Spinal cord (tissue), 10 donors: ENCODE data around the gene AK1. TPM values are rescaled to one million over a fixed set of nuclear protein-coding genes. Genes with fewer than 3 reads are reported as not detected.
"Not testable (repeated sequence)": the region's sequence is repeated elsewhere in the genome, so short reads cannot be mapped to it uniquely, and the experiment has no call there.

Experiments used
- DNase-seq, 6 donors: peaks; one replicate each; pipeline versions ENCODE4 v3.0.0 to v3.0.0-alpha.2; 2013 to 2015; ENCODE audit warnings: low spot score in 6 of 6, low read depth in 4 of 6
- H3K27ac ChIP-seq: one replicate; pipeline ENCODE4 v1.5.1; 2013; ENCODE audit warnings: low read depth, low read length, control low read depth
- H3K27me3 ChIP-seq: one replicate; pipeline ENCODE4 v1.6.1; 2013; ENCODE audit warnings: low read length; ENCODE audit not compliant: control insufficient read depth, insufficient read depth
- H3K36me3 ChIP-seq: one replicate; pipeline ENCODE4 v1.6.1; 2013; ENCODE audit warnings: low read length; ENCODE audit not compliant: control insufficient read depth, insufficient read depth
- H3K4me1 ChIP-seq: one replicate; pipeline ENCODE4 v1.6.1; 2013; ENCODE audit warnings: low read length; ENCODE audit not compliant: control insufficient read depth, insufficient read depth
- H3K4me3 ChIP-seq: one replicate; pipeline ENCODE4 v1.5.1; 2013; ENCODE audit warnings: low read depth, low read length, control low read depth
- H3K9me3 ChIP-seq: one replicate; pipeline ENCODE4 v1.6.1; 2013; ENCODE audit warnings: low read length; ENCODE audit not compliant: control insufficient read depth, insufficient read depth
- WGBS: methylation state at CpG from one replicate; pipeline ENCODE4 v1.1.5; 2013; ENCODE audit warnings: missing lambda C conversion rate; ENCODE audit not compliant: insufficient coverage; 5-methylcytosine and 5-hydroxymethylcytosine counted together
- polyA plus RNA-seq, 2 donors: library from polyadenylated mRNA; unstranded; fragments of 120-200 nt; gene quantifications; one replicate each; pipeline ENCODE4 v1.2.1, GENCODE V29; 2013; ENCODE audit not compliant: insufficient read length in 2 of 2
- total RNA-seq, 2 donors: library from RNA; depleted of rRNA in 1 of 2; stranded (reverse); fragments of 120-200 nt in 1 of 2; fragments of >200 nt in 1 of 2; gene quantifications; one replicate each; pipeline versions ENCODE4 v1.2.3 to v1.2.4, GENCODE V29; 2013 to 2014
- donor health status: healthy.

AK1 gene
- total and polyA plus RNA-seq, 4 donors, result 48.0 to 297 (median 255) TPM

DNA sequence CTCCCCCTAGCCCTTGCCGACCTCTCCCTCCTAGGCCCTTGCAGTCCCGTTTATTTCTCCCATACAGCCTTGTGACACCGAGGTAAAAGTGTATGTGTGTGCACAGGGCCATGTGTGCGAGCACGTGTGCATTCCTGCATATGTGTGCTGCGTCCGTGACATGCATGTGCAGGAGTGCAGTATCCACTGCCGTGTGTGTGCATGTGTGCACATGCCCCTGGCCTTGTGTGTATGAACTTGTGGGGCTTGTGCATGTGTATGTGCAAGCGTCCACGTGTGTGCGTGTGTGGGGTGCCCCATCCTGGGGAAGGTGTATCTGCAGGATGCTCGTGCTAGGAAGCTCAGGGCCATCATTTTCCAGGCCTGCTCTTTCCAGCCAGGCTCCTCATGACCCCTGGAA, 6.6 kb downstream of the AK1 start:
- H3K36me3 ChIP-seq, result peaks cover 97% of the 10 kb centered on the region
- H3K27me3 ChIP-seq, result no peaks in the 10 kb centered on the region
- 93% methylated on average over 11 of the region's 12 CpGs for WGBS
- H3K4me1 ChIP-seq, result peaks cover 67% of the 10 kb centered on the region
- H3K27ac ChIP-seq, result no peak overlapping the region
- H3K4me3 ChIP-seq, result no peak overlapping the region
- DNase-seq, result no peak
- no peaks in the 10 kb centered on the region for H3K9me3 ChIP-seq

DNA sequence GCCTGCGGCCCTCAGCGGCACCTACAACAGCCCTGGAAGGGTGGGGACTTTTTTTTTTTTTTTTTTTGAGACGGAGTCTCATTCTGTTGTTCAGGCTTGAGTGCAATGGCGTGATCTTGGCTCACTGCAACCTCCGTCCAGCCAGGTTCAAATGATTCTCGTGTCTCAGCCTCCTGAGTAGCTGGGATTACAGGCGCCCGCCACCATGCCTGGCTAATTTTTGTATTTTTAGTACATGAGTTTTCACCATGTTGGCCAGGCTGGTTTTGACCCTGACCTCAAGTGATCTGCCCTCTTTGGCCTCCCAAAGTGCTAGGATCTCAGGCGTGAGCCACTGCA, 7.4 kb downstream of the AK1 start:
- H3K4me3 ChIP-seq, H3K9me3 ChIP-seq, H3K27ac ChIP-seq, DNase-seq, H3K27me3 ChIP-seq: not testable (repeated sequence)
- whole genome bisulfite sequencing, result 64% methylated on average over 7 of the region's 9 CpGs
- peaks cover 95% of the 10 kb centered on the region for H3K36me3 ChIP-seq
- H3K4me1 ChIP-seq, result peaks cover 59% of the 10 kb centered on the region

DNA sequence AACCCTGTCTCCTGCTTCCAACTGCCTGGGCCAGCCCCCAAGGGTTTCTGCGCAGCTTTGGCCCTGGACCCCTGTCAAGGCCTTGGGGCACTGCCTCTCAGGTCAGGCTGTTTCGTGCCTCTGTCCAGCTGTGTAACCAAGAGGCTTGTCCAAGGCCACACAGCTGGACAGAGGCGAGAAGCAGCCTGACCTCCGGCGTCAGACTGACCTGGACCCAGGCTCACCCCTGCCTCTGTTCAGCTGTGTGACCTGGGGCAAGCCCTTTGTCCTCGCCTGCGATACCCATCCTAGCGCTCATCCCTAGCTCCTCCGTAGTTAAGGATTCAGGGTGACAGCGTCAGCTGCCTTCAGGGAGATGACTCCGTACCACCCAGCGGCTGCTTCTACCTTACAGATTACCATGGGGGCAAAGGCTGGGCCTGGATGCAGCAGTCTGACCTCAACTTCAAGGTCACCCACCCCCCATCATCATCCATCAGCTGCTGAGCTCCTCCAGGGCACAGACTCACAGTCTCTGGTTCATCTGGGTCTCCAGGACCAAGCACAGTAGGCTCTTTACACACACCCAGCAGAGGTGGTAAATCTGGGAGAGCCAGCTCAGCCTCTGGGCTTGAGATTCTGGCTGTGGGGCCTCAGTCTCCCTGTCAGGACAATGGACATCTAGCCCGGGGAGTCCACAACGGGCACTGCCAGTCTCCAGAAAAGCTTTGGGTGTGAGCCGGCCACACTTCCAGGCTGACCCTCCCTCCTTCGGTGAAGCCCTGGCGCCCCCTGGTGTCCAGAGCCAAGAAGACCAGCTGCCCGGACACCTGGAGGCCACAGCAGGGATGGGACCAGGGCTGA, 7.9 kb downstream of the AK1 start:
- DNase-seq, result peak in 5 of 6 donors; percentile 22 to 87 (median 58)
- Histone ChIP-seq H3K9me3 (no peaks in the 10 kb centered on the region), H3K4me3 (no peak overlapping the region), H3K4me1 (peaks cover 53% of the 10 kb centered on the region), H3K27ac (no peak overlapping the region), H3K27me3 (no peaks in the 10 kb centered on the region), H3K36me3 (peaks cover 93% of the 10 kb centered on the region)
- WGBS, result 63% methylated on average over 18 of the region's 18 CpGs

DNA sequence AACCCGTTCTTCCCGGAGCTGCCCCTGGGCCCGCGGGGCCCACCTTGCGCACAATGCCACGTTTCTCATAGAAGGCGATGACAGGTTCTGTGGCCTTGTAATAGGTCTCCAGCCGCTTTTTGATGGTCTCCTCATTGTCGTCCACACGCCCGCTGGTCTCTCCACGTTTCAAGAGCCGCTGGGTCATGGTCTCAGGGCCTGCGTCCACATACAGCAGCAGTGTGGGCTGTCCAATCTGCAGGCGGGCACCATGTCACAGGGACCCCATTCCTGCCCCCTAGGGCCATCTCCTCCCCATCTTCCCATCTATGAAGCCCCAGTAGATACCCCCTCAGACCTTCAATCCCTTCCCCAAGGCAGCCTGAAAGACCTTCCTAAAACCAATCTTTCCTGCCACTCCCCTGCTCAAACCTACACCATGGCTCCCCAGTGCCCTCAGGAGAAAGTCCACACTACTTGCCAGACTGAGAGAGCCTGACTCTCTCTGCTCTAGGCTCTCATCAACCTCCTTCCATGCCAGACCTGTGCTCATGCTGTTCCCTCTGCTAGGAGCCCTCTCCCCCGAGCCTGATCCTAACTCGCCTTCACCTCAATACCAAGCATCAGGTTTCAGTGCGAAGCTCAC, 9.1 kb downstream of the AK1 start:
- H3K27ac ChIP-seq, result no peak overlapping the region

DNA sequence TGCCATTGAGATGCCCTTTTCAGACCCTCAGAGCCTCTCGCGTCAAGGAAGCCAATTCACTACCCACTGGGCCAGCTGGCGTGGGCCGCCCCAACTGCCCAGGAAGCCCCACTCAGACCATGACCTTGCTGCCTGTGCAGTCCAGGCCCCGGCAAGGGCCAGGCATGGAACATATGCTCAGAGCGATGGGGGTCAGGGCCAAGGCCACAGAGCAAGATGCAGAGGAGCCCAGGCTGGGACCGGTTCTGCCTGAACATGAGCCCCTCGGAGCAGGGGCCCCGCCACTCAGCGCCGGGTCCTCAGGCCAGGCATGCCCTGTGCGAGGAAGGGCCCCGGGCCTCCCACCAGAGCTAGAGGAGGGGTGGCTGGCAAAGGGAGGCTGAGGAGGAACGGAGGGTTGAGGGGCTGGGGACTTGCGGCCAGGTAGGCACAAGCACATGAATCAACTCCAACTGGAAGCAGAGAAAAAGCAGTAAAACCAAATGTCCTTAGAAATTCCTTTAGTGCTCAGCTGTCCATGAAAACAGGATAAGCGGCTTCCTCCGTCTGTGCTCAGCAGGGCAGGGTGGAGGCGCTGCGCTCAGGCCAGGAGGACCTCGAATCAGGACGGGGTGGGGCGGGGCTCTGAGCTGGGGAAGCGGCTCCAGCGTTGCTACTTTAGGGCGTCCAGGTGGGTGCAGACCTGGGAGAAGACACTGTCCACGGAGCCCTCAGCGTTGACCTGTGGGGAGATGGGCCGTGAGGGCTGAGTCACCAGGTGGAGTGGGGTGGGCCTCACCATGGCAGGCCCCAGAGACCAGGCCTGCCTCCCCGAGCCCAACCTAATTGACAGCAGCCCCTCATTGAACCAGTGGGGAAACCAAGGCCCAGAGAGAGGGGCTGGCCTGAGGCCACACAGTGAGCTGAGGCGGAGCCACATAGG, 9.9 kb downstream of the AK1 start:
- peak in 1 of 6 donors; percentile 1 for DNase-seq
- Histone ChIP-seq H3K4me3 (no peak overlapping the region), H3K27ac (no peak overlapping the region), H3K9me3 (no peaks in the 10 kb centered on the region), H3K4me1 (peaks cover 40% of the 10 kb centered on the region), H3K27me3 (no peaks in the 10 kb centered on the region), H3K36me3 (peaks cover 73% of the 10 kb centered on the region)
- WGBS, result 76% methylated on average over 28 of the region's 30 CpGs

More for the DNA sequence above, 9.1 kb downstream of the AK1 start:
- H3K4me1 ChIP-seq, result peaks cover 42% of the 10 kb centered on the region
- H3K9me3 ChIP-seq, result no peaks in the 10 kb centered on the region
- no peak overlapping the region for H3K4me3 ChIP-seq
- no peaks in the 10 kb centered on the region for H3K27me3 ChIP-seq
- WGBS, result 89% methylated on average over 18 of the region's 18 CpGs
- no peak for DNase-seq
- peaks cover 81% of the 10 kb centered on the region for H3K36me3 ChIP-seq

DNA sequence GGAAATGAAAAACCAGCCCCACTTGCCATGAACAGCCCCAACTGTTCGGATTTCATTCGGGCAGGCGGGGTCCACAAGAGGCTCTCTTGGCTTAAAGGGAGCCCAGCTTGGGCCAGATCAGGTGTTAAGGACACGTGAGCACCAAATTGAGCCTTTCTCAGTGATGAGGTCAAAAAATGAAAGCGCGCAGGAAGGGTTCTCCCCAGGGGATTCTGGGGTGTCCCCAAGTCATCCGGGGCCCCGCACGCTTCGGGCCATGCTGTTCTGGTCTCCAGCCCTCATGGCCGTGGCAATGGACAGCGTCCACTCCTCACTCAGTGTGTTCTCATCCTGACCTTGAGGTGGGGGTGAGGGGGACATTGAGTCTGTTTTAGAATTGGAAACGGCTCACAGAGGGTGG, 10.9 kb downstream of the AK1 start:
- H3K27ac ChIP-seq, result no peak overlapping the region
- H3K9me3 ChIP-seq, result no peaks in the 10 kb centered on the region
- 92% methylated on average over 6 of the region's 13 CpGs for WGBS
- peaks cover 40% of the 10 kb centered on the region for H3K4me1 ChIP-seq
- no peak for DNase-seq
- peaks cover 63% of the 10 kb centered on the region for H3K36me3 ChIP-seq
- no peaks in the 10 kb centered on the region for H3K27me3 ChIP-seq
- no peak overlapping the region for H3K4me3 ChIP-seq

DNA sequence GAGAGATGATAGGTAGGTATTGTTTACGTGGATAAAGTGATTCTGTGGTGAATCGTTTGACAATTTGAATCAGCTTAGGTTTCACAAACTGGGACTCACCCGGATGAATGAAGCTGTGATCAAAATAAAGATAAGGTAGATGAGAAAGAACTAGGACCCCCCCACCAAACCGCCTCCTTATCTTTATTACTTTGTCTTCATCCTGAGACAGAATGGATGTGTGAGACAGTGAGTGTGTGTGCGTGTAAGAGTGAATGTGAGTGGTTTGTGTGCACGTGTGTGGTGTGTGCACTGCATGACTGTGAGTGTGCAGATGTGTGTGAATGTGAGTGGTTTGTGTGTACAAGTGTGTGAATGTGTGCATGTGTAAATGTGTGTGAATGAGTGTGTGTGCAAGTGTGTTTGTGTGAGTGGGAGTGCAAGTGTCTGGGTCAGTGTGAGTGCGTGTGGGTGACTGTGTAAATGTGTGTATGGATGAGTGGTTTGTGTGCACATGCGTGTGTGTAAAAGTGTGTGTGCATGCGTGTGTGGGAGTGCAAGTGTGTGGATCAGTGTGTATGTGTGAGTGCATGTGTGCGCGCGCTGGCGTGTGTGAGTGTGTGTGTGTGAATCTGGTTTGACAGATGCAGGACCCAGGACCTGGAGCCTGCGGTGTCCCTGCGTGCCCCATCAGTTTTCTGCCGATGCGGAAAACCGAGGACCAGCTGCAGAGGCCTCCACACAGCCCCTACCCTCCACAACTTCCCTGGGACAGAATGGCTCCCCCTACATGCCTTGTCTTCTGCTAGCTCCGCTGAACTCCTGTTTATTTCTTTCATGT, 11.6 kb downstream of the AK1 start:
- Histone ChIP-seq H3K4me3 (no peak overlapping the region), H3K27me3 (no peaks in the 10 kb centered on the region), H3K36me3 (peaks cover 56% of the 10 kb centered on the region), H3K9me3 (no peaks in the 10 kb centered on the region), H3K27ac (no peak overlapping the region), H3K4me1 (peaks cover 35% of the 10 kb centered on the region)
- DNase-seq, result no peak
- 74% methylated on average over 15 of the region's 19 CpGs for WGBS

DNA sequence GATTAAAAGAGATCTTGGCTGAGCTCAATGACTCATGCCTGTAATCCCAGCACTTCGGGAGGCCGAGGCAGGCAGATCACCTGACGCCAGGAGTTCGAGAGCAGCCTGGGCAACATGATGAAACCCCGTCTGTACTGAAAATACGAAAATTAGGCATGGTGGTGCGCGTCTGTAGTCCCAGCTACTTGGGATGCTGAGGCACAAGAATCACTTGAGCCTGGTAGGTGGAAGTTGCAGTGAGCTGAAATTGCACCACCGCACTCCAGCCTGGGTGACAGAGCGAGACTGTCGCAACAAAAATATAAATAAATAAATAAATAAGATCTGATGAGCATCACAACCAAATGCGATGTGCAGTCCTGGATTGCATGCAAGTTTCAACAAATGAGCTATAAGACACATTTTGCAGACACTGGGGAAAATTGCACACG, 14.3 kb downstream of the AK1 start:
- Histone ChIP-seq H3K4me3 (no peak overlapping the region), H3K9me3 (no peaks in the 10 kb centered on the region), H3K27ac (no peak overlapping the region), H3K4me1 (peaks cover 29% of the 10 kb centered on the region), H3K27me3 (no peaks in the 10 kb centered on the region), H3K36me3 (peaks cover 29% of the 10 kb centered on the region)
- DNase-seq, result peak in 1 of 6 donors; percentile 73
- WGBS, result 78% methylated on average over 9 of the region's 13 CpGs
